ENCODE data around the gene MMP15.
"Not testable (repeated sequence)": the region's sequence is repeated elsewhere in the genome, so short reads cannot be mapped to it uniquely, and the experiment has no call there.

The MMP15 gene

DNA sequence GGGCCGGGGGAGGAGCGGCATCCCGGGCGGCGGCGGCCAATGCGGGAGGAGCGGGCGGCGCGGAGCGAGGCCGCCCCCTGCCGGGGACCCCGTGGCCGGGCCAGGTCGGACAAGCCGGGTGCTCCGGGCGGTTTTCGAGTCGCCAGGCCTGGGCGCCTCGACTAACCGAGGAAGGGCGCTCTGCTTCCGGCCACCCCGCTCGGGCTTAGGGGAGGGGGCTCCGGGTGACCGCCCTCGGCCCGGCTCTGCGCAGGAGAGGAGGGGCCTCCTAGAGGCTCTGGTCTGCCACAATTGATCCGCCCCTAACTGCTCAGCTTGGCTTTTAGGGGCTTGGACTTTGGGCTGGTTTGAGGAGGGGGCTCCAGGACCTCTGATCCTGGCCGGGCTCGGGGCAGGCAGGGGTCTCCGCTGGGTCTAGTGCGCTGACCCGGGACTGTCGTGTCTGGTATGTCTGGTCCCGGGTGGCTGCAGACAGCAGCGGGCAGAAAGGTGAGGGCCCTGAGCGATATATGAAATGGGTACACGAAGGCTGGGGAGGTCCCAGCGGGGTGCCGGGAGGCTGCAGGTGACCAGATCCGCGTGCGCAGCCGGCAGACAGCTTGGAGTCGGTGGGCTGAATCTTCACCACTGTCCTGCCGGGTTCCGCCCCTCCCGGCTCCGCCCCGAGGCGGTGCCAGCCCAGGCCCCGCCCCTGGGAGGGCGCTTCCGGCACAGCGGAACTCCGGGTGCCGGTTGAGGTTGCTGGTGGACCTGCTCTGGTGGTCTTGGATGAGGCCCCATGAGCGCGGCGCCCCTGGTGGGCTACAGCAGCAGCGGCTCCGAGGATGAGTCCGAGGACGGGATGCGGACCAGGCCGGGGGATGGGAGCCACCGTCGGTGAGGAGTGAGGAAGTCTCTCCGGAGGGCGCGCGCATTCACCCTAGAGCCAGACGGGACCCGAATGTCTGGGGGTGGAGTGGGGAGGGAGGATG, 24.6 kb upstream of the MMP15 start, which contains the start of gene USB1:
USB1 (plus strand) TSS at position 702 of the 971 bp plus-strand sequence; CDS start at position 779, 77 bp downstream.
- TF ChIP-seq, protein P1, sequence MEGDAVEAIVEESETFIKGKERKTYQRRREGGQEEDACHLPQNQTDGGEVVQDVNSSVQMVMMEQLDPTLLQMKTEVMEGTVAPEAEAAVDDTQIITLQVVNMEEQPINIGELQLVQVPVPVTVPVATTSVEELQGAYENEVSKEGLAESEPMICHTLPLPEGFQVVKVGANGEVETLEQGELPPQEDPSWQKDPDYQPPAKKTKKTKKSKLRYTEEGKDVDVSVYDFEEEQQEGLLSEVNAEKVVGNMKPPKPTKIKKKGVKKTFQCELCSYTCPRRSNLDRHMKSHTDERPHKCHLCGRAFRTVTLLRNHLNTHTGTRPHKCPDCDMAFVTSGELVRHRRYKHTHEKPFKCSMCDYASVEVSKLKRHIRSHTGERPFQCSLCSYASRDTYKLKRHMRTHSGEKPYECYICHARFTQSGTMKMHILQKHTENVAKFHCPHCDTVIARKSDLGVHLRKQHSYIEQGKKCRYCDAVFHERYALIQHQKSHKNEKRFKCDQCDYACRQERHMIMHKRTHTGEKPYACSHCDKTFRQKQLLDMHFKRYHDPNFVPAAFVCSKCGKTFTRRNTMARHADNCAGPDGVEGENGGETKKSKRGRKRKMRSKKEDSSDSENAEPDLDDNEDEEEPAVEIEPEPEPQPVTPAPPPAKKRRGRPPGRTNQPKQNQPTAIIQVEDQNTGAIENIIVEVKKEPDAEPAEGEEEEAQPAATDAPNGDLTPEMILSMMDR (IDR thresholded peaks at IDR 0.05; ENCODE audit: extremely low read depth, missing control alignments): peak; percentile 54
- peak; percentile 98 for DNase-seq (ENCODE audit: low spot score)

DNA sequence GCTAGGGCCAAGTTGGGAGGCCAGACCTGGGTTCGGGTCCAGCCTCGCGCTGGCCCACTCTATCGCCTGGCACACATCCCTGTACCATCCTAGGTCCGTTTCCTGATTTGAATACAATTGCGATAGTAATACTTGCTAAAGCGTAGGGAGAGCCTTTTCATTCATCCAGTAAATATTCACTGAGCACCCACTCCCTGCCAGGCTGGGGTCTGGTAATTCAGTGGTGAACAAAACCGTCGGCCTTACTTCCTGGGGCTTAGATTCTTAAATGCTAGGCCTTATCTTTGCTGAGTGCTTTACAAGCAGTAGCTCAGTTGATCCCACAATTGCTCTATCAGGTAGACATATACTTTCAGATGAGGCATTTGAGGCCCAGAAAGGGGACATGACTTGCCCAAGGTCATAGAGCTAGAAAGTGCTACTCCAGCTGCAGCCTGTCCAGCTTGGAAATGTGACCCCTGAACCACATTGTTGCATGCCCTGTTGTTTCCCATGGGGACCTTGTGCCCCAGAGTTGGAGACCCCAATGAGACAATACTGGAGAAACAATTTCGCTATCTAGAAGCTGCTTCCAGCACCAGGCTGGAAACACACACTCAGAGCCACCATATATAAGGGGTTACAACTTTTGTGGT, 23.7 kb upstream of the MMP15 start:
- TF ChIP-seq, protein P1 (IDR thresholded peaks at IDR 0.05; ENCODE audit: extremely low read depth, missing control alignments): no peak
- no peak for DNase-seq (ENCODE audit: low spot score)

- TF ChIP-seq, protein P1 (IDR thresholded peaks at IDR 0.05; ENCODE audit: extremely low read depth, missing control alignments): no peak
- DNase-seq (ENCODE audit: low spot score): no peak
Observed at GRCh38 chr16:58002416-58002800, 23.1 kb upstream of the MMP15 start.

DNA sequence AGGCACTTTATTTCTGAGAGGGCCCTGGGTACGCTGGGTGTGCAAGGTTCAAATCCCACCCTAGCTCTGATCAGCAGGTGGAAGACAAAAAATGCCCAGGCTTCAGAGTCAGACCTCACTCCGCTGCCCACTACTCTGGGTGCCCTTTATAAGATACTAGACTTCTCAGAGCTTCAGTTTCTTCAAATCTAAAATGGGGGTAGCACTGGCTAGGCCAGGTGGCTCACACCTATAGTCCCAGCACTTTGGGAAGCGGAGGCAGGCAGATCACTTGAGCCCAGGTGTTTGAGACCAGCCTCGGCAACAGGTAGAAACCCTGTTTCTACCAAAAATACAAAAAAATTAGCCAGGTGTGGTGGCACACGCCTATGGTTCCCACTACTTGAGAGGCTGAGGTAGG, 22.6 kb upstream of the MMP15 start:
- TF ChIP-seq, protein P1 (IDR thresholded peaks at IDR 0.05; ENCODE audit: extremely low read depth, missing control alignments): no peak
- DNase-seq (ENCODE audit: low spot score): no peak

- not testable (repeated sequence) for DNase-seq (ENCODE audit: low spot score)
Observed at GRCh38 chr16:58004736-58005135, 20.8 kb upstream of the MMP15 start.

DNA sequence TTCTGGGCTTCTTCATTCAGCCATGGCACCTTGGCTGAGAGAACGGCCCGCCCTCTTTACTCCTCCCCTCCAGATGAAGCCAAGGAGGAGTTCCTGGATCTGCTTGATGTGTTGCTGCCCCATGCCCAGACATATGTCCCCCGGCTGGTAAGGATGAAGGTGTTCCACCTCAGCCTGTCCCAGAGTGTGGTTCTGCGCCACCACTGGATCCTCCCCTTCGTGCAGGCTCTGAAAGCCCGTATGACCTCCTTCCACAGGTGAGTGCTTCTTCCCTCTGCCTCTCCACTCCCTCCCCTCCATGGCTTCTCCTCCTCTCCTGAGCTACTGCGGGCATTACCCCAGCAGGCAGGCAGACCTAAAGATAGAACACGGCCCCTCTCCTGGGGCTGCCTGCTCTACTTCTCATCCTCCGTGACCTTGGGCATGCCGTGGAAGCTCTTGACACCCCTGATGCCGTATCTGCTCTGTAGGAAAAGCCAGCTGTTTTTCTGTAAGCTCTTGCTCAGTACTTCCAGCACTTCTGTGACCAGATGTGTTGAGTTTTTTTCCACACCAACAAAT, 15.6 kb upstream of the MMP15 start:
- no peak for DNase-seq (ENCODE audit: low spot score)
- TF ChIP-seq, protein P1 (IDR thresholded peaks at IDR 0.05; ENCODE audit: extremely low read depth, missing control alignments): no peak

DNA sequence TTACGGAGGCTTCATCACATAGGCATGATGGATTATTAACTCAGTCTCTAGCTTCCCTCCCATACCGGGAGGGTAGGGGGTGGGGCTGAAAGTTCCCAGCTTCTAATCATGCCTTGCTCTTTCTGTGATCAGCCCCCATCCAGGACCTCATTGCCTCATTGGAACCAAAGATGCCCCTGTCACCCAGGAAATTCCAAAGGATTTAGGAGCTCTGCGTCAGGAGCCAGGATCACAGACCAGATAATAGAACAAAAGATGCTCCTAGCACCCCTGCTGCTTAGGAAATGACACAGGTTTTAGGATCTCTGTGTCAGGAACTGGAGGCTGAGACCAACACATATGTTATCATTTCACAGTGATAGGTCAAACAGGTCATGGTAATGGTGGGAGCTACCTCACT, 14.7 kb upstream of the MMP15 start:
- DNase-seq (ENCODE audit: low spot score): no peak
- TF ChIP-seq, protein P1 (IDR thresholded peaks at IDR 0.05; ENCODE audit: extremely low read depth, missing control alignments): no peak
